WI38 (cell line): ENCODE measurements around the gene CKAP2L.

Source experiments
- H3K4me3 ChIP-seq: 2 replicates; pipeline ENCODE4 v1.5.1; 2011; ENCODE audit warnings: low read depth, mild to moderate bottlenecking, control low read depth, low read length
- TF ChIP-seq, protein P1 (sequence below): IDR thresholded peaks from 2 replicates; pipeline ENCODE4 v1.5.1; 2012; ENCODE audit warnings: low read depth, mild to moderate bottlenecking, control low read depth, low read length

Gene CKAP2L

DNA sequence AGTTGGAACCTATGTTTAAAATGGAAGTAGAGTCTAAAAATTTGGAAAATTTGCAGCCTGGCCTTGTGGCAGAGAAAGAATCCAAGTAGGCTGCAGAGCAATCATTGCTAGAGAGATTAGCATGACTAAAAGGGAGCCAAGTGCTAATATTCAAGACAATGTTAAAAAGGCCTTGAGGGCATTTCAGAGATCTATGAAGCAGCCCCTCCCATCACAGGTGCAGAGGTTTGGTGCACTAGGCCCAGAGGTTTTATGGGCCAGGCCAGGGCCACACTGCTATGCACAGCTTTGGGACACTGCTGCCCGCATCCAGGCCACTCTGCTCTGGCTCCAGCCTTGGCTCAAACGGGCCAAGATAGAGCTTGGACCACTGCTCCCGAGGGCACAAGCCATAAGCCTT is 26.6 kb upstream of the CKAP2L start:
- TF ChIP-seq, protein P1, sequence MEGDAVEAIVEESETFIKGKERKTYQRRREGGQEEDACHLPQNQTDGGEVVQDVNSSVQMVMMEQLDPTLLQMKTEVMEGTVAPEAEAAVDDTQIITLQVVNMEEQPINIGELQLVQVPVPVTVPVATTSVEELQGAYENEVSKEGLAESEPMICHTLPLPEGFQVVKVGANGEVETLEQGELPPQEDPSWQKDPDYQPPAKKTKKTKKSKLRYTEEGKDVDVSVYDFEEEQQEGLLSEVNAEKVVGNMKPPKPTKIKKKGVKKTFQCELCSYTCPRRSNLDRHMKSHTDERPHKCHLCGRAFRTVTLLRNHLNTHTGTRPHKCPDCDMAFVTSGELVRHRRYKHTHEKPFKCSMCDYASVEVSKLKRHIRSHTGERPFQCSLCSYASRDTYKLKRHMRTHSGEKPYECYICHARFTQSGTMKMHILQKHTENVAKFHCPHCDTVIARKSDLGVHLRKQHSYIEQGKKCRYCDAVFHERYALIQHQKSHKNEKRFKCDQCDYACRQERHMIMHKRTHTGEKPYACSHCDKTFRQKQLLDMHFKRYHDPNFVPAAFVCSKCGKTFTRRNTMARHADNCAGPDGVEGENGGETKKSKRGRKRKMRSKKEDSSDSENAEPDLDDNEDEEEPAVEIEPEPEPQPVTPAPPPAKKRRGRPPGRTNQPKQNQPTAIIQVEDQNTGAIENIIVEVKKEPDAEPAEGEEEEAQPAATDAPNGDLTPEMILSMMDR, result no peak
- H3K4me3 ChIP-seq, result no peak overlapping the region

DNA sequence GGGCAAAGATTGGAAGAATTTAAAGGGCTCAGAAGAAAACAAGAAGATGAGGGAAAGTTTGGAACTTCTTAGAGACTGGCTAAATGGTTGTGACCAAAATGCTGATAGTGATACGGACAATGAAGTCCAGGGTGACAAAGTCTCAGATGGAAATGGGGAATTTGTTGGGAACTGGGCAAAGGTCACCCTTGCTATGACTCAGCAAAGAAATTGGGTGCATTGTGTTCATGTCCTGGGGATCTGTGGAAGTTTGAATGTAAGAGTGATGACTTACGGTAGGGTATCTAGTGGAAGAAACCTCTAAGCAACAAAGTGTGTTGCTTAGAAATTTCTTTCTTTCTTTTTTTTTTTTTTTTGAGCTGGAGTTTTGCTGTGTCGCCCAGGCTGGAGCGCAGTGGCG is 25.9 kb upstream of the CKAP2L start:
- H3K4me3 ChIP-seq, result no peak overlapping the region
- TF ChIP-seq, protein P1, result no peak

DNA sequence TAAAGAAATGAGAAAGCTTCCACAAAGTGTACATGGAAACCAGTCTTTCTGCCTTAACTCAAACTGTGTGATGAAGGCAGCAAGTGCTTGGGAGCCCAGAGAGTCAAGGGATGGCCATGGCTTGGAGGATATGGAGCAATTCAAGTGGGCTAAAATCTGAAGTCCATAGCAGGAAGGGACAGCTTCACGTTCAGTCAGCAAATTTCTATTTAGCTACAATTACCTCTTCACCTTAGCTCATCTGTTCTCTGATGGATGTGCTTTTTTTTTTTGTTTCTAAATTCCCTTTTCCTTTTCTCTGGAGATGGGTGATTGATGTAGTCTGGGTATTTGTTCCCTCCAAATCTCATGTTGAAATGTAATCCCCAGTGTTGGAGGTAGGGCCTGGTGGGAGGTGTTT is 24.8 kb upstream of the CKAP2L start:
- H3K4me3 ChIP-seq, result no peak overlapping the region
- TF ChIP-seq, protein P1, result no peak

DNA sequence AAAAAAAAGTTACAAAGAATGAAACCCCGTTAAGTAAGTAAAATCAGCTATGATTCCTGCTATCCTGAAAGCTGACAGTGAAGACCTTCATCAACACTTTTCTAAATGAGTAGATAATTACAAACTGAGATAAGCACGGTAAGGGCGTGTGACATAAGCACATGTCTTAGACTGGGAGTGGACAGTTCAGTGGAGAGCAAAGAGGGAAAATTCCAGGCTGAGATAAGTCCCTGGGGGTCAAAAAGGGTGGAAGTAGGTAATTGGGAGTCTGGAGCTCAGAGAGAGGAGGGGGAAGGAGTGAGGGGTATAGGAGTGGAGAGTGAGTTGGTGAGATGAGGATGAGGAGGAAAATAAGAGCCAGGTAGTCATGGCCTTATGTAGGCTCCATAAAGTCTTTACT is 24.2 kb upstream of the CKAP2L start:
- no peak overlapping the region for H3K4me3 ChIP-seq
- TF ChIP-seq, protein P1, result no peak

DNA sequence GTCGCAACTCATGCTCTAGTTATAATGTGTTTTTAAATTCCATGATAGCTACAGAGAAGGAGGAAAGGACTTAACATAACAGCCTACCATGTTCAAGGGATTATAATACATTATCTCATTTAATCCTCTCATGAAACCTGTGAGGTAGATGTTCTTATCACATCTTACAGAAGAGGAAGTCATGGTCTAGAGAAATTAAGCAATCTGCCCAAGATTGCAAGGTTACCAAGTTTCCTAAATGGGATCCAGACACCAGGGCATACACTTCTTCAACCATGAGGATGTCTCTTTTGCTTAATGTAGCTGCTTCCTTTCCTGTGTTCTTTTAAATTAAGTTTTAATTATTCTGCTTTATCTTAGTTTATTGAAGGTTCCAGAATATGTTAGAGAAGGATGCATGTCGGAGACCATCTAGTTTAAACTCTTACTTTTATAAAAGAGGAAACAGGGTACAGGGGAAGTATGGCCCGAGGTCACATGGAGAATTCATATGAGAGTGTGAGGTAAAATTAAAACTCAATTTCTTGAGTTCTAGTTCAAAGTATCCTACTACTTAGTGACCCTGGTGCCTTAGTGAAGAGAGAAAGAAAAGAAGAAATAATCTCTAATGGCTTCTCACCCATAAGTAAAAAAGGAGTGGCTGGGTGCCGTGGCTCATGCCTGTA is 23.5 kb upstream of the CKAP2L start:
- no peak overlapping the region for H3K4me3 ChIP-seq
- TF ChIP-seq, protein P1, result no peak

DNA sequence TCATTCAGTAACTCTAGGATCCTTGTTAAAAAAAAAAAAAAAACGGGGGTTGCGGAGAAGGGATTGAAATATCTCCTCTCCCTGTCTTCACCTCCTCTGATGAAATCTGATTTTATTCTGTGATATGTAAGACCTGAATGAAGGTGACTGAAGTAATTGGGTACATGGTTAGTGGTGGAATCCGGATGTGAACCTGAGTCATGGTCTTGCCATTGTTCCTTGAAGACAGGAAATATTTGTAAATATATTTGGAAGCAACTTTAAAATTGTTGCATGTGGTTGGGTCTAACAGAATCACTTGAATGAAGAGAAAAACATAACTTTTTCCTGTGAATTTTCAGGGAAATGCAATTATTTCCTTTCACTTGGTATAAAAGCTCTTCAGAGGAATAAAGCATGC is 22.9 kb upstream of the CKAP2L start:
- TF ChIP-seq, protein P1, result no peak
- no peak overlapping the region for H3K4me3 ChIP-seq

DNA sequence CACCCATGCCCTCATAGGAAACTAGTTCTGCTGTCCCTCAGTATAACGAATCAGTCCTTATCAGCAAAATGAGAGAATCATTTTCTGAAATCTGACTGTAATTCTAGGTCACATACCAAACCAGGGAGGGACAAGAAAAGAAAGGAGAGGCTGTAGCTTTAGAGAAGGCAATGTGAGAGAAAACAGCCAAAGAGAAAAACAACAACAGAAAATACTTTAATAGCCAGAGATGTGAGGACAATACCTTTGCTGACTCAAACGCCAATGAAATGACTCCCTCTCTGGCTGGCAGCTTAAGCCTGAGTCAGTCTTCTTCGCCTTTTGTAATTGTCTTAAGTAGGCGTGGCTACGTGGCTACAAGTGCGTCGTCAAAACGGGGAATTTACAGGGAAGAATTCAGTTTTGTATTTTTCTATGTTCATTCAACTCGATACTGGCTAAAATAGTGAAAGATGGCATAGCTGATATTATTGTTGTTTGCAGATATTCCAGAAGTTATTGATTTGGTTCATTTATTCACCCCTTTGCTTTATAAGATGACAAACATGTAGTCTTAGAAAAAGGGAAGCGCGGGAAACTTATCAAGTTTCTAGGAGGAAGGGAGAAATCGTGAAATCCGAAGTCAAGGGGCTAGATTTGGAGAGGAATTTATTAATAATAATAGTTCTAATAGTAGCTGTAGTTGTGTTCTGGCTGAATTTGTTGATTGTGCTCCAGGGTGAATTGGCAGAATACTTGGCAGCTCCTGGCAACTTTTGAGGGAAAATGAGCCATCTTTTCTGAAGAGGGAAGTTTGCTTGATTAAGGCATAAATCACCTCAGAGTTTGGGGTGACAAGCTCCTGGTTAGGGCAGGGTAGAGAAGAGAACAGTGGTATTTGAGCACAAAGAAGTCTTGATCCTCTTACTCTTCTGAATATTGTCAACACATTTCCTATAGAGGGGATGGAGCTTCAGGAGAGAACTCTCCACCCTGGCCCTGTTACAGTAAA is 20.1 kb upstream of the CKAP2L start, which contains the start of gene IL1A:
IL1A (minus strand) TSS at position 295 of the 991 bp plus-strand sequence. CDS start 723 bp downstream, outside the sequence.
- TF ChIP-seq, protein P1, result no peak
- H3K4me3 ChIP-seq, result peak within 1 kb of the TSS; percentile 27
